Neural progenitor cell (in vitro differentiated cells): ENCODE measurements around the gene HSPB3. TPM values are rescaled to one million over a fixed set of nuclear protein-coding genes. Genes with fewer than 3 reads are reported as not detected.
A peak's percentile ranks its signal among the peaks of the same experiment; 100 is the strongest.
"Not testable (repeated sequence)": the region's sequence is repeated elsewhere in the genome, so short reads cannot be mapped to it uniquely, and the experiment has no call there.

Source experiments
- DNase-seq: peaks from one replicate; pipeline ENCODE4 v3.0.0-alpha.2; 2016; ENCODE audit warnings: low spot score
- H2AFZ ChIP-seq: fragments of 200-600 bp; sonication (generic); replicated peaks from 2 replicates; pipeline ENCODE4 v1.6.1; 2016; ENCODE audit warnings: antibody characterized with exemption
- H3F3A ChIP-seq: fragments of 200-600 bp; sonication (generic); 2 replicates; pipeline ENCODE4 v1.6.1; 2016; ENCODE audit warnings: antibody characterized with exemption, low read depth
- H3K27ac ChIP-seq: fragments of 200-600 bp; sonication (generic); 2 replicates; pipeline ENCODE4 v1.5.1; 2016; ENCODE audit warnings: mild to moderate bottlenecking
- H3K27me3 ChIP-seq: fragments of 200-600 bp; sonication (generic); 2 replicates; pipeline ENCODE4 v1.6.1; 2016; ENCODE audit warnings: mild to moderate bottlenecking, moderate library complexity
- H3K36me3 ChIP-seq: fragments of 200-600 bp; sonication (generic); 2 replicates; pipeline ENCODE4 v1.5.1; 2016
- H3K4me1 ChIP-seq: fragments of 200-600 bp; sonication (generic); 2 replicates; pipeline ENCODE4 v1.6.1; 2016; ENCODE audit warnings: mixed run types
- H3K4me2 ChIP-seq: fragments of 200-600 bp; sonication (generic); 2 replicates; pipeline ENCODE4 v1.6.1; 2016
- H3K4me3 ChIP-seq: fragments of 200-600 bp; sonication (generic); 2 replicates; pipeline ENCODE4 v1.5.1; 2016
- H3K79me2 ChIP-seq: fragments of 200-600 bp; sonication (generic); 2 replicates; pipeline ENCODE4 v1.6.1; 2016; ENCODE audit warnings: low read depth
- H3K9ac ChIP-seq: fragments of 200-600 bp; sonication (generic); 2 replicates; pipeline ENCODE4 v1.6.1; 2016
- H3K9me3 ChIP-seq: fragments of 200-600 bp; sonication (generic); 2 replicates; pipeline ENCODE4 v1.5.1; 2016; ENCODE audit warnings: low read depth
- H4K20me1 ChIP-seq: fragments of 200-600 bp; sonication (generic); 2 replicates; pipeline ENCODE4 v1.6.1; 2016; ENCODE audit warnings: low read depth
- H3K27ac Mint-ChIP-seq: 3 replicates; pipeline ENCODE4 v1.8.0; 2021; ENCODE audit warnings: mixed read lengths
- H3K27me3 Mint-ChIP-seq: 2 replicates; pipeline ENCODE4 v1.8.0; 2022; ENCODE audit warnings: low read depth, mild to moderate bottlenecking, inconsistent platforms, moderate library complexity, mixed read lengths; ENCODE audit not compliant: insufficient read depth
- H3K36me3 Mint-ChIP-seq: 3 replicates; pipeline ENCODE4 v1.8.0; 2021; ENCODE audit warnings: mixed read lengths
- H3K4me1 Mint-ChIP-seq: 3 replicates; pipeline ENCODE4 v1.8.0; 2021; ENCODE audit warnings: mixed read lengths
- H3K4me3 Mint-ChIP-seq: 3 replicates; pipeline ENCODE4 v1.8.0; 2021; ENCODE audit warnings: mild to moderate bottlenecking, moderate library complexity, mixed read lengths
- H3K9me3 Mint-ChIP-seq: 3 replicates; pipeline ENCODE4 v1.8.0; 2020; ENCODE audit warnings: mixed read lengths
- EZH2 ChIP-seq: fragments of 200-600 bp; sonication (generic); IDR thresholded peaks from 2 replicates; pipeline ENCODE4 v1.6.1; 2017; ENCODE audit warnings: antibody characterized with exemption, mild to moderate bottlenecking, moderate library complexity
- EZH2phosphoT487 ChIP-seq: fragments of 200-600 bp; sonication (generic); IDR thresholded peaks from 2 replicates; pipeline ENCODE4 v1.6.1; 2017; ENCODE audit warnings: antibody characterized with exemption
- total RNA-seq: library from RNA; depleted of rRNA; stranded (reverse); fragments of >200 nt; gene quantifications from 2 replicates; pipeline ENCODE4 v1.2.3, GENCODE V29; 2015; ENCODE audit warnings: low replicate concordance
- TF ChIP-seq, protein P1 (sequence below): fragments of 200-600 bp; sonication (generic); IDR thresholded peaks from 2 replicates; pipeline ENCODE4 v1.5.1; 2017; ENCODE audit warnings: antibody characterized with exemption, mild to moderate bottlenecking

HSPB3 gene
- total RNA-seq, 1 donor from 2014 or later: not detected

DNA sequence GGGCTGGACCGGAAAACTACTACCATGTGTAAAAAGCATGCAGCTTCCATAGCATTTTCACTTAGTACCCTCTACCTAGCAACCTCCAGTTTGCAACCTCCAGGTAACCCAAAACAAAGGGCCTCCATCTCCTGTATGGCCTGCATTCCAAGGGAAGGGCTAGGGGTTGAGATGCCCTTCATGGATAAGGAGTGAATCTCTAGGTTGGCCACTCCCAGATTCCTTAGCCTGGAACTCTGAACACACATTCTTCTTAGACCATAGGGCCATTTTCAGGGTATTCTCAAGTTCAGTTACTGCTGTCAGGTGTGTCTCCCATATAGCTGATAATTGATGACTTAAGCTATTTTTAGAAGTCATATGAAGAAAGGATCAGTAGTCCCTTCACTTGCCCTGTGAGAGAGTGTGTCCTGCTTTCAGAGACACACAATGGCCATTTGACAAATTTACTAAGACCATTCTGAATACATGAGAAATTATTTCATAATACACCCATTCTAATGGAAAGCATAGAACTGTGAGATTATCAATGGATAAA is 22.5 kb downstream of the HSPB3 start:
- no peaks in the 10 kb centered on the region for H3K36me3 ChIP-seq
- no peak overlapping the region for H3K9ac ChIP-seq

DNA sequence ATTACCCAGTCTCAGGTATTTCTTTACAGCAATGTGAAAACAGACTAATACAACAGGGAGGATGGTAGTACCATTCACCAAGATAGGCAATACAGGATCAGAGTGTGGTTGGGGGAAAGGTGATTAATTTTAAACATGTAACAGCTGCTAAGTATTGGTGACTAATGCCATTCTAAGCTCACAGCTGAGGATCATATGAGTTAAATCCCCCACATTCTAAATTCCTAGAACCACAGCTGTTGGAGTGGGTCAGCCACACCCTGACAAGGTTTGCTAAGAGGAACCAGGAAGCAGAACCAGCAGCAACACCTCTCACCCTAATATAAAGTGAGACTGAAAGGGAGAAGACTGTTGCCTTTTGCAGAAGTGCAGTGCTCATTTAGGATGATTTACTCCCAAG is 24.8 kb downstream of the HSPB3 start:
- Histone ChIP-seq H3K27ac (no peak overlapping the region), H4K20me1 (no peaks in the 10 kb centered on the region), H3K9me3 (no peaks in the 10 kb centered on the region), H3K9ac (no peak overlapping the region), H3K79me2 (no peaks in the 10 kb centered on the region), H3K36me3 (no peaks in the 10 kb centered on the region), H3F3A (no peaks in the 10 kb centered on the region), H3K4me3 (no peak overlapping the region), H3K4me1 (no peaks in the 10 kb centered on the region), H2AFZ (no peak overlapping the region), H3K27me3 (no peaks in the 10 kb centered on the region), H3K4me2 (no peak overlapping the region)
- Mint-ChIP-seq H3K4me1 (no peaks in the 10 kb centered on the region), H3K27me3 (peaks cover 2% of the 10 kb centered on the region), H3K4me3 (no peak overlapping the region), H3K27ac (no peak overlapping the region), H3K36me3 (no peaks in the 10 kb centered on the region), H3K9me3 (peaks cover 3% of the 10 kb centered on the region)
- TF ChIP-seq, protein P1, sequence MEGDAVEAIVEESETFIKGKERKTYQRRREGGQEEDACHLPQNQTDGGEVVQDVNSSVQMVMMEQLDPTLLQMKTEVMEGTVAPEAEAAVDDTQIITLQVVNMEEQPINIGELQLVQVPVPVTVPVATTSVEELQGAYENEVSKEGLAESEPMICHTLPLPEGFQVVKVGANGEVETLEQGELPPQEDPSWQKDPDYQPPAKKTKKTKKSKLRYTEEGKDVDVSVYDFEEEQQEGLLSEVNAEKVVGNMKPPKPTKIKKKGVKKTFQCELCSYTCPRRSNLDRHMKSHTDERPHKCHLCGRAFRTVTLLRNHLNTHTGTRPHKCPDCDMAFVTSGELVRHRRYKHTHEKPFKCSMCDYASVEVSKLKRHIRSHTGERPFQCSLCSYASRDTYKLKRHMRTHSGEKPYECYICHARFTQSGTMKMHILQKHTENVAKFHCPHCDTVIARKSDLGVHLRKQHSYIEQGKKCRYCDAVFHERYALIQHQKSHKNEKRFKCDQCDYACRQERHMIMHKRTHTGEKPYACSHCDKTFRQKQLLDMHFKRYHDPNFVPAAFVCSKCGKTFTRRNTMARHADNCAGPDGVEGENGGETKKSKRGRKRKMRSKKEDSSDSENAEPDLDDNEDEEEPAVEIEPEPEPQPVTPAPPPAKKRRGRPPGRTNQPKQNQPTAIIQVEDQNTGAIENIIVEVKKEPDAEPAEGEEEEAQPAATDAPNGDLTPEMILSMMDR: no peak
- TF ChIP-seq EZH2phosphoT487: no peak
- TF ChIP-seq EZH2: no peak
- no peak for DNase-seq

More for the DNA sequence above, 22.5 kb downstream of the HSPB3 start:
- Mint-ChIP-seq H3K27me3 (peaks cover 4% of the 10 kb centered on the region), H3K27ac (no peak overlapping the region), H3K36me3 (no peaks in the 10 kb centered on the region), H3K4me1 (no peaks in the 10 kb centered on the region), H3K9me3 (no peaks in the 10 kb centered on the region), H3K4me3 (no peak overlapping the region)
- Histone ChIP-seq H4K20me1 (no peaks in the 10 kb centered on the region), H3K27me3 (no peaks in the 10 kb centered on the region), H3K4me1 (no peaks in the 10 kb centered on the region), H3K4me3 (no peak overlapping the region), H2AFZ (no peak overlapping the region), H3K9me3 (no peaks in the 10 kb centered on the region), H3K79me2 (no peaks in the 10 kb centered on the region), H3F3A (no peaks in the 10 kb centered on the region), H3K4me2 (no peak overlapping the region), H3K27ac (no peak overlapping the region)
- TF ChIP-seq, protein P1: no peak
- TF ChIP-seq EZH2 (no peak), EZH2phosphoT487 (no peak)
- no peak for DNase-seq

DNA sequence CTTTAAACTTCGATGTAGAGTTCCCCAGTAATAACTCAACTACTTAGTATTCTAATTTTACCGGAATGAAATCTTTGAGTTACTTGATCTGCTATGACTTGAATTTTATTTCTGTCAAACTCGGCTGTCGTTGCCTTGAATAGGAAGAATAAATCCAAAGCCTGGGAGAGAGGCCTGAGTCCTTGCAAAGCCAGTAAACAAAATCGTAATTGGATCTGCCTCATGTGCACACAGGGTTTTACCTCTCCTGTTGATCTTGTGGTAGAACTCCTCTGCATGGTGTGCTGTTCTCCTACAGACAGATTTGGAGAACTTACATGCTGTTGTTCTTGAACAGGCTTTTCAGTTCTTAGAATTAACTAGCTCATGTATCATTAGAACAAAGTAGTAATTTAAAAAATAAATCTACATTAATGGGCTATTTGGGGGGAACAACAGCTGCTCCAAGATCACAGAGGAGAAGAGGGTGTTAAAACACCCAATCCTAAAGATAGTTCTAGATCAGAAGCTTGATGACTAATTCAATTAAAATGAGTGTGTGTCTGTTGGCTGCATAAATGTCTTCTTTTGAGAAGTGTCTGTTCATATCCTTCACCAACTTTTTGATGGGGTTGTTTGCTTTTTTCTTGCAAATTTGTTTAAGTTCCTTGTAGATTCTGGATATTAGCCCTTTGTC is 28.9 kb downstream of the HSPB3 start:
- Mint-ChIP-seq H3K4me3 (no peak overlapping the region), H3K4me1 (no peaks in the 10 kb centered on the region), H3K27ac (no peak overlapping the region), H3K27me3 (peaks cover 2% of the 10 kb centered on the region), H3K9me3 (peaks cover 3% of the 10 kb centered on the region), H3K36me3 (no peaks in the 10 kb centered on the region)
- no peak overlapping the region for H3K4me3 ChIP-seq
- DNase-seq: no peak
- no peaks in the 10 kb centered on the region for H3K36me3 ChIP-seq
- no peaks in the 10 kb centered on the region for H3K4me1 ChIP-seq
- H3K9me3 ChIP-seq: no peaks in the 10 kb centered on the region
- TF ChIP-seq EZH2phosphoT487 (no peak), EZH2 (no peak)
- TF ChIP-seq, protein P1: no peak
- no peak overlapping the region for H3K9ac ChIP-seq
- no peak overlapping the region for H2AFZ ChIP-seq
- no peaks in the 10 kb centered on the region for H3F3A ChIP-seq
- no peaks in the 10 kb centered on the region for H3K79me2 ChIP-seq
- no peak overlapping the region for H3K4me2 ChIP-seq
- no peaks in the 10 kb centered on the region for H4K20me1 ChIP-seq
- H3K27ac ChIP-seq: no peak overlapping the region
- no peaks in the 10 kb centered on the region for H3K27me3 ChIP-seq

DNA sequence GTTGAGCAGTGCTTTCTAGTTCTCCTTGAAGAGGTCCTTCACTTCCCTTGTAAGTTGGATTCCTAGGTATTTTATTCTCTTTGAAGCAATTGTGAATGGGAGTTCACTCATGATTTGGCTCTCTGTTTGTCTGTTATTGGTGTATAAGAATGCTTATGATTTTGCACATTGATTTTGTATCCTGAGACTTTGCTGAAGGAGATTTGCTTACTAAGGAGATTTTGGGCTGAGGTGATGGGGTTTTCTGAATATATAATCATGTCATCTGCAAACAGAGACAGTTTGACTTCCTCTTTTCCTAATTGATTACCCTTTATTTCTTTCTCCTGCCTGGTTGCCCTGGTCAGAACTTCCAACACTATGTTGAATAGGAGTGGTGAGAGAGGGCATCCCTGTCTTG is 30.2 kb downstream of the HSPB3 start:
- not testable (repeated sequence) for H3K27me3 Mint-ChIP-seq, H3K27me3 ChIP-seq, H3K4me2 ChIP-seq, H2AFZ ChIP-seq, H3K27ac ChIP-seq, H3K36me3 Mint-ChIP-seq, H3K9me3 ChIP-seq, H3K79me2 ChIP-seq, H3K4me1 Mint-ChIP-seq, H3K4me1 ChIP-seq, H3K27ac Mint-ChIP-seq, H3K9ac ChIP-seq, DNase-seq, H3K36me3 ChIP-seq, H3F3A ChIP-seq, H3K4me3 ChIP-seq, H4K20me1 ChIP-seq, H3K4me3 Mint-ChIP-seq, H3K9me3 Mint-ChIP-seq

DNA sequence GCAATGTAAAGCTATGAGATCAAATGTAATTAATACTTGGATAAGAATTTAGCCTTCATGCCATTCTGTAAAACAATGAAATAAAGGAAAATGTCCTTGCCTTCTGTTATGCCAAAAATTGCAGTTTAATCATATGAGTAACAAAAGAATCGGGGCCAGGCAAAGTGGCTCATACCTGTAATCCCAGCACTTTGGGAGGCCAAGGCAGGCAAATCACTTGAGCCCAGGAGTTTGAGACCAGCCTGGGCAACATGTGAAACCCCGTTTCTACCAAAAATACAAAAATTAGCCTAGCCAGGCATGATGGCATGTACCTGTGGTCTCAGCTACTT is 34.1 kb downstream of the HSPB3 start:
- H3K4me3 ChIP-seq, H3K36me3 Mint-ChIP-seq: not testable (repeated sequence)

More for the DNA sequence above, 34.1 kb downstream of the HSPB3 start:
- H2AFZ ChIP-seq: peak overlapping the region; percentile 7
- not testable (repeated sequence) for H3K4me3 Mint-ChIP-seq, H4K20me1 ChIP-seq, H3K79me2 ChIP-seq, H3K36me3 ChIP-seq, H3K27me3 Mint-ChIP-seq, DNase-seq, H3K4me2 ChIP-seq, H3K27me3 ChIP-seq, H3K9ac ChIP-seq, H3K4me1 Mint-ChIP-seq, H3K9me3 Mint-ChIP-seq, H3K4me1 ChIP-seq, H3K27ac Mint-ChIP-seq, H3K27ac ChIP-seq, H3K9me3 ChIP-seq, H3F3A ChIP-seq
